ENCODE results near the gene EPHB1. TPM values are rescaled to one million over a fixed set of nuclear protein-coding genes. Genes with fewer than 3 reads are reported as not detected.
"Not testable (repeated sequence)": the region's sequence is repeated elsewhere in the genome, so short reads cannot be mapped to it uniquely, and the experiment has no call there.

Gene EPHB1
- polyA plus RNA-seq, 4 donors: 0.65 to 1.0 TPM; not detected in 2

- Histone ChIP-seq H3K27me3 (ENCODE audit: control insufficient read depth in 3 of 3, insufficient read depth in 3 of 3, low read length in 3 of 3) (no peaks in the 10 kb centered on the region), H3K27ac (ENCODE audit: low read depth in 1 of 3, low read length in 2 of 3) (no peak overlapping the region), H3K4me3 (ENCODE audit: low read depth in 1 of 3, low read length in 3 of 3) (no peak overlapping the region), H3K36me3 (ENCODE audit: control insufficient read depth in 3 of 3, insufficient read depth in 2 of 3, low read depth in 1 of 3, low read length in 3 of 3) (no peaks in the 10 kb centered on the region), H3K9me3 (ENCODE audit: control insufficient read depth in 2 of 2, insufficient read depth in 1 of 2, low read depth in 1 of 2, low read length in 1 of 2) (peaks cover 0 to 4% of the 10 kb centered on the region in 2 donors), H3K4me1 (ENCODE audit: control insufficient read depth in 3 of 3, insufficient read depth in 2 of 3, low read depth in 1 of 3, low read length in 2 of 3) (no peaks in the 10 kb centered on the region)
- FAIRE-seq (no peak), DNase-seq (no peak)
- 81 to 88% (median 86%) methylated on average over 2 of the region's 2 CpGs for WGBS, 3 donors
These were observed 161.3 kb downstream of the EPHB1 start for GRCh38 chr3:134956395-134956794.

GRCh38 chr3:134956844-134957243 lies 161.8 kb downstream of the EPHB1 start:
- WGBS, 3 donors: 0 to 89% (median 85%) methylated on average over 1 of the region's 1 CpG
- FAIRE-seq: no peak

GRCh38 chr3:134959516-134959915 lies 164.5 kb downstream of the EPHB1 start:
- DNase-seq: no peak

More at GRCh38 chr3:134956844-134957243, 161.8 kb downstream of the EPHB1 start:
- Histone ChIP-seq H3K27ac (ENCODE audit: low read depth in 1 of 3, low read length in 2 of 3) (no peak overlapping the region), H3K9me3 (ENCODE audit: control insufficient read depth in 2 of 2, insufficient read depth in 1 of 2, low read depth in 1 of 2, low read length in 1 of 2) (no peaks in the 10 kb centered on the region), H3K4me1 (ENCODE audit: control insufficient read depth in 3 of 3, insufficient read depth in 2 of 3, low read depth in 1 of 3, low read length in 2 of 3) (no peaks in the 10 kb centered on the region), H3K27me3 (ENCODE audit: control insufficient read depth in 3 of 3, insufficient read depth in 3 of 3, low read length in 3 of 3) (no peaks in the 10 kb centered on the region), H3K36me3 (ENCODE audit: control insufficient read depth in 3 of 3, insufficient read depth in 2 of 3, low read depth in 1 of 3, low read length in 3 of 3) (no peaks in the 10 kb centered on the region), H3K4me3 (ENCODE audit: low read depth in 1 of 3, low read length in 3 of 3) (no peak overlapping the region)
- DNase-seq: no peak

GRCh38 chr3:134964226-134964625 lies 169.2 kb downstream of the EPHB1 start:
- no peak for FAIRE-seq
- Histone ChIP-seq H3K27ac (ENCODE audit: low read depth in 1 of 3, low read length in 2 of 3) (no peak overlapping the region), H3K4me1 (ENCODE audit: control insufficient read depth in 3 of 3, insufficient read depth in 2 of 3, low read depth in 1 of 3, low read length in 2 of 3) (no peaks in the 10 kb centered on the region), H3K4me3 (ENCODE audit: low read depth in 1 of 3, low read length in 3 of 3) (no peak overlapping the region), H3K27me3 (ENCODE audit: control insufficient read depth in 3 of 3, insufficient read depth in 3 of 3, low read length in 3 of 3) (no peaks in the 10 kb centered on the region), H3K36me3 (ENCODE audit: control insufficient read depth in 3 of 3, insufficient read depth in 2 of 3, low read depth in 1 of 3, low read length in 3 of 3) (no peaks in the 10 kb centered on the region), H3K9me3 (ENCODE audit: control insufficient read depth in 2 of 2, insufficient read depth in 1 of 2, low read depth in 1 of 2, low read length in 1 of 2) (no peaks in the 10 kb centered on the region)
- WGBS, 3 donors: 81 to 85% (median 85%) methylated on average over 5 of the region's 5 CpGs
- no peak for DNase-seq

More at GRCh38 chr3:134959516-134959915, 164.5 kb downstream of the EPHB1 start:
- H3K36me3 ChIP-seq (ENCODE audit: control insufficient read depth in 3 of 3, insufficient read depth in 2 of 3, low read depth in 1 of 3, low read length in 3 of 3): no peaks in the 10 kb centered on the region
- H3K27me3 ChIP-seq (ENCODE audit: control insufficient read depth in 3 of 3, insufficient read depth in 3 of 3, low read length in 3 of 3): no peaks in the 10 kb centered on the region
- no peak overlapping the region for H3K27ac ChIP-seq (ENCODE audit: low read depth in 1 of 3, low read length in 2 of 3)
- no peak overlapping the region for H3K4me3 ChIP-seq (ENCODE audit: low read depth in 1 of 3, low read length in 3 of 3)
- H3K4me1 ChIP-seq (ENCODE audit: control insufficient read depth in 3 of 3, insufficient read depth in 2 of 3, low read depth in 1 of 3, low read length in 2 of 3): no peaks in the 10 kb centered on the region
- H3K9me3 ChIP-seq (ENCODE audit: control insufficient read depth in 2 of 2, insufficient read depth in 1 of 2, low read depth in 1 of 2, low read length in 1 of 2): no peaks in the 10 kb centered on the region
- FAIRE-seq: no peak

GRCh38 chr3:134965865-134966481 lies 170.9 kb downstream of the EPHB1 start:
- H3K4me1 ChIP-seq (ENCODE audit: control insufficient read depth in 3 of 3, insufficient read depth in 2 of 3, low read depth in 1 of 3, low read length in 2 of 3): no peaks in the 10 kb centered on the region
- no peaks in the 10 kb centered on the region for H3K36me3 ChIP-seq (ENCODE audit: control insufficient read depth in 3 of 3, insufficient read depth in 2 of 3, low read depth in 1 of 3, low read length in 3 of 3)
- H3K9me3 ChIP-seq (ENCODE audit: control insufficient read depth in 2 of 2, insufficient read depth in 1 of 2, low read depth in 1 of 2, low read length in 1 of 2): no peaks in the 10 kb centered on the region
- no peak overlapping the region for H3K27ac ChIP-seq (ENCODE audit: low read depth in 1 of 3, low read length in 2 of 3)
- no peaks in the 10 kb centered on the region for H3K27me3 ChIP-seq (ENCODE audit: control insufficient read depth in 3 of 3, insufficient read depth in 3 of 3, low read length in 3 of 3)
- FAIRE-seq (no peak), DNase-seq (no peak)
- 81 to 87% (median 81%) methylated on average over 3 of the region's 3 CpGs for WGBS, 3 donors
- H3K4me3 ChIP-seq (ENCODE audit: low read depth in 1 of 3, low read length in 3 of 3): no peak overlapping the region

GRCh38 chr3:134970895-134971294 lies 175.8 kb downstream of the EPHB1 start:
- no peak overlapping the region for H3K4me3 ChIP-seq (ENCODE audit: low read depth in 1 of 3, low read length in 3 of 3)
- WGBS, 3 donors: 76 to 88% (median 86%) methylated on average over 2 of the region's 2 CpGs

GRCh38 chr3:134971306-134971705 lies 176.2 kb downstream of the EPHB1 start:
- WGBS, 3 donors: 74 to 88% (median 87%) methylated on average over 3 of the region's 3 CpGs
- Histone ChIP-seq H3K4me1 (ENCODE audit: control insufficient read depth in 3 of 3, insufficient read depth in 2 of 3, low read depth in 1 of 3, low read length in 2 of 3) (no peaks in the 10 kb centered on the region), H3K36me3 (ENCODE audit: control insufficient read depth in 3 of 3, insufficient read depth in 2 of 3, low read depth in 1 of 3, low read length in 3 of 3) (no peaks in the 10 kb centered on the region), H3K9me3 (ENCODE audit: control insufficient read depth in 2 of 2, insufficient read depth in 1 of 2, low read depth in 1 of 2, low read length in 1 of 2) (no peaks in the 10 kb centered on the region), H3K27ac (ENCODE audit: low read depth in 1 of 3, low read length in 2 of 3) (no peak overlapping the region), H3K27me3 (ENCODE audit: control insufficient read depth in 3 of 3, insufficient read depth in 3 of 3, low read length in 3 of 3) (peaks cover 0 to 2% (median 0%) of the 10 kb centered on the region in 3 donors), H3K4me3 (ENCODE audit: low read depth in 1 of 3, low read length in 3 of 3) (no peak overlapping the region)
- no peak for FAIRE-seq
- DNase-seq: no peak

More at GRCh38 chr3:134970895-134971294, 175.8 kb downstream of the EPHB1 start:
- FAIRE-seq (no peak), DNase-seq (no peak)
- H3K27ac ChIP-seq (ENCODE audit: low read depth in 1 of 3, low read length in 2 of 3): no peak overlapping the region
- H3K9me3 ChIP-seq (ENCODE audit: control insufficient read depth in 2 of 2, insufficient read depth in 1 of 2, low read depth in 1 of 2, low read length in 1 of 2): no peaks in the 10 kb centered on the region
- no peaks in the 10 kb centered on the region for H3K36me3 ChIP-seq (ENCODE audit: control insufficient read depth in 3 of 3, insufficient read depth in 2 of 3, low read depth in 1 of 3, low read length in 3 of 3)
- peaks cover 0 to 2% (median 0%) of the 10 kb centered on the region in 3 donors for H3K27me3 ChIP-seq (ENCODE audit: control insufficient read depth in 3 of 3, insufficient read depth in 3 of 3, low read length in 3 of 3)
- no peaks in the 10 kb centered on the region for H3K4me1 ChIP-seq (ENCODE audit: control insufficient read depth in 3 of 3, insufficient read depth in 2 of 3, low read depth in 1 of 3, low read length in 2 of 3)

GRCh38 chr3:134971907-134972306 lies 176.8 kb downstream of the EPHB1 start:
- H3K4me3 ChIP-seq (ENCODE audit: low read depth in 1 of 3, low read length in 3 of 3); DNase-seq; H3K9me3 ChIP-seq (ENCODE audit: control insufficient read depth in 2 of 2, insufficient read depth in 1 of 2, low read depth in 1 of 2, low read length in 1 of 2); H3K36me3 ChIP-seq (ENCODE audit: control insufficient read depth in 3 of 3, insufficient read depth in 2 of 3, low read depth in 1 of 3, low read length in 3 of 3); H3K4me1 ChIP-seq (ENCODE audit: control insufficient read depth in 3 of 3, insufficient read depth in 2 of 3, low read depth in 1 of 3, low read length in 2 of 3); H3K27ac ChIP-seq (ENCODE audit: low read depth in 1 of 3, low read length in 2 of 3); H3K27me3 ChIP-seq (ENCODE audit: control insufficient read depth in 3 of 3, insufficient read depth in 3 of 3, low read length in 3 of 3); FAIRE-seq: not testable (repeated sequence)

- WGBS, 3 donors: 63 to 91% (median 76%) methylated on average over 2 of the region's 2 CpGs
- Histone ChIP-seq H3K27ac (ENCODE audit: low read depth in 1 of 3, low read length in 2 of 3) (no peak overlapping the region), H3K4me1 (ENCODE audit: control insufficient read depth in 3 of 3, insufficient read depth in 2 of 3, low read depth in 1 of 3, low read length in 2 of 3) (no peaks in the 10 kb centered on the region), H3K9me3 (ENCODE audit: control insufficient read depth in 2 of 2, insufficient read depth in 1 of 2, low read depth in 1 of 2, low read length in 1 of 2) (no peaks in the 10 kb centered on the region), H3K27me3 (ENCODE audit: control insufficient read depth in 3 of 3, insufficient read depth in 3 of 3, low read length in 3 of 3) (peaks cover 0 to 2% (median 0%) of the 10 kb centered on the region in 3 donors), H3K36me3 (ENCODE audit: control insufficient read depth in 3 of 3, insufficient read depth in 2 of 3, low read depth in 1 of 3, low read length in 3 of 3) (no peaks in the 10 kb centered on the region), H3K4me3 (ENCODE audit: low read depth in 1 of 3, low read length in 3 of 3) (no peak overlapping the region)
- no peak for FAIRE-seq
- DNase-seq: no peak
These were observed 177.9 kb downstream of the EPHB1 start for GRCh38 chr3:134972836-134973455.
